H9 (cell line): ENCODE results near the gene S100G. TPM values are rescaled to one million over a fixed set of nuclear protein-coding genes. Genes with fewer than 3 reads are reported as not detected.
A peak's percentile ranks its signal among the peaks of the same experiment; 100 is the strongest.

Source experiments
- DNase-seq: peaks from one replicate; pipeline ENCODE4 v3.0.0-alpha.2; 2017
- H2AFZ ChIP-seq: one replicate; pipeline ENCODE4 v1.6.1; 2013; ENCODE audit warnings: mild to moderate bottlenecking, low read length, control low read depth, moderate library complexity
- H2AK5ac ChIP-seq: 2 replicates; pipeline ENCODE4 v1.6.1; 2013; ENCODE audit warnings: low read length, control low read depth, mixed read lengths; ENCODE audit not compliant: insufficient read length
- H2BK120ac ChIP-seq: one replicate; pipeline ENCODE4 v1.6.1; 2013; ENCODE audit warnings: low read depth, mild to moderate bottlenecking, low read length, control low read depth, inconsistent platforms; ENCODE audit not compliant: poor library complexity, severe bottlenecking
- H2BK12ac ChIP-seq: 2 replicates; pipeline ENCODE4 v1.6.1; 2013; ENCODE audit warnings: low read length, control low read depth, mixed read lengths, low read depth; ENCODE audit not compliant: insufficient read length
- H2BK15ac ChIP-seq: 2 replicates; pipeline ENCODE4 v1.6.1; 2013; ENCODE audit warnings: low read depth, low read length, control low read depth
- H2BK20ac ChIP-seq: one replicate; pipeline ENCODE4 v1.6.1; 2013; ENCODE audit warnings: low read depth, mild to moderate bottlenecking, low read length, control low read depth, inconsistent platforms; ENCODE audit not compliant: poor library complexity, severe bottlenecking
- H2BK5ac ChIP-seq: 2 replicates; pipeline ENCODE4 v1.6.1; 2013; ENCODE audit warnings: low read length, control low read depth, mixed read lengths; ENCODE audit not compliant: insufficient read length
- H3K14ac ChIP-seq: 2 replicates; pipeline ENCODE4 v1.6.1; 2013; ENCODE audit warnings: low read length, control low read depth; ENCODE audit not compliant: insufficient read depth
- H3K18ac ChIP-seq: 2 replicates; pipeline ENCODE4 v1.6.1; 2013; ENCODE audit warnings: low read depth, mild to moderate bottlenecking, mixed read lengths, low read length, control low read depth; ENCODE audit not compliant: insufficient read length
- H3K23ac ChIP-seq: 2 replicates; pipeline ENCODE4 v1.6.1; 2013; ENCODE audit warnings: low read length, control low read depth, mixed read lengths, low read depth; ENCODE audit not compliant: insufficient read length
- H3K23me2 ChIP-seq: 2 replicates; pipeline ENCODE4 v1.6.1; 2013; ENCODE audit warnings: low read depth, mild to moderate bottlenecking, mixed read lengths, low read length, control low read depth; ENCODE audit not compliant: insufficient read length, poor library complexity, severe bottlenecking
- H3K27ac ChIP-seq: 2 replicates; pipeline ENCODE4 v1.5.1; 2013; ENCODE audit warnings: low read length, control low read depth, mixed read lengths, low read depth; ENCODE audit not compliant: insufficient read length
- H3K27me3 ChIP-seq: 2 replicates; pipeline ENCODE4 v1.6.1; 2013; ENCODE audit warnings: low read length, control low read depth, inconsistent platforms; ENCODE audit not compliant: insufficient read depth
- H3K4ac ChIP-seq: 2 replicates; pipeline ENCODE4 v1.6.1; 2013; ENCODE audit warnings: low read depth, mild to moderate bottlenecking, control low read depth, inconsistent platforms, low read length, moderate library complexity
- H3K4me1 ChIP-seq: 2 replicates; pipeline ENCODE4 v1.6.1; 2013; ENCODE audit warnings: low read length, control low read depth, inconsistent platforms; ENCODE audit not compliant: insufficient read depth
- H3K4me2 ChIP-seq: 2 replicates; pipeline ENCODE4 v1.6.1; 2013; ENCODE audit warnings: low read length, control low read depth, mixed read lengths; ENCODE audit not compliant: insufficient read length, insufficient read depth
- H3K56ac ChIP-seq: 2 replicates; pipeline ENCODE4 v1.6.1; 2013; ENCODE audit warnings: low read depth, mild to moderate bottlenecking, mixed read lengths, low read length, control low read depth; ENCODE audit not compliant: insufficient read length
- H3K79me1 ChIP-seq: 2 replicates; pipeline ENCODE4 v1.6.1; 2013; ENCODE audit warnings: low read depth, mild to moderate bottlenecking, moderate library complexity, low read length, control low read depth, inconsistent platforms; ENCODE audit not compliant: insufficient read depth, poor library complexity, severe bottlenecking
- H3K79me2 ChIP-seq: 2 replicates; pipeline ENCODE4 v1.6.1; 2013; ENCODE audit warnings: low read length, control low read depth, inconsistent platforms; ENCODE audit not compliant: insufficient read depth
- H3K9ac ChIP-seq: 2 replicates; pipeline ENCODE4 v1.6.1; 2013; ENCODE audit warnings: low read length, control low read depth, mixed read lengths; ENCODE audit not compliant: insufficient read length; ENCODE audit errors: extremely low read depth
- H3K9me3 ChIP-seq: one replicate; pipeline ENCODE4 v1.6.1; 2013; ENCODE audit warnings: low read depth, low read length, inconsistent platforms; ENCODE audit not compliant: control insufficient read depth
- H3T11ph ChIP-seq: one replicate; pipeline ENCODE4 v1.6.1; 2013; ENCODE audit warnings: mild to moderate bottlenecking, low read length, control low read depth, inconsistent platforms
- H4K20me1 ChIP-seq: one replicate; pipeline ENCODE4 v1.6.1; 2013; ENCODE audit not compliant: control insufficient read depth, insufficient read length, insufficient read depth
- H4K5ac ChIP-seq: 2 replicates; pipeline ENCODE4 v1.6.1; 2013; ENCODE audit warnings: low read depth, mild to moderate bottlenecking, mixed read lengths, low read length, control low read depth; ENCODE audit not compliant: insufficient read length
- H4K8ac ChIP-seq: replicated peaks from 2 replicates; pipeline ENCODE4 v1.6.1; 2013; ENCODE audit warnings: low read length, control low read depth, mixed read lengths, low read depth; ENCODE audit not compliant: insufficient read length
- H4K91ac ChIP-seq: 2 replicates; pipeline ENCODE4 v1.6.1; 2013; ENCODE audit warnings: low read depth, mild to moderate bottlenecking, moderate library complexity, mixed read lengths, low read length, control low read depth; ENCODE audit not compliant: insufficient read length
- H3K27ac Mint-ChIP-seq, 3 experiments: 2 replicates in 2 of 3; 3 replicates in 1 of 3; pipeline ENCODE4 v1.8.0; 2020 to 2021; ENCODE audit warnings: mixed read lengths in 3 of 3, mild to moderate bottlenecking in 1 of 3, moderate library complexity in 1 of 3
- H3K27me3 Mint-ChIP-seq: 2 replicates; pipeline ENCODE4 v1.8.0; 2021; ENCODE audit warnings: low read depth, mild to moderate bottlenecking, moderate library complexity, mixed read lengths
- H3K36me3 Mint-ChIP-seq, 3 experiments: 2 replicates in 2 of 3; 3 replicates in 1 of 3; pipeline ENCODE4 v1.8.0; 2020 to 2021; ENCODE audit warnings: low read depth in 3 of 3, mixed read lengths in 3 of 3; ENCODE audit not compliant: insufficient read depth in 1 of 3
- H3K4me1 Mint-ChIP-seq, 2 experiments: 2 replicates each; pipeline ENCODE4 v1.8.0; 2020; ENCODE audit warnings: mixed read lengths in 2 of 2
- H3K4me3 Mint-ChIP-seq, 2 experiments: 2 replicates in 1 of 2; 3 replicates in 1 of 2; pipeline ENCODE4 v1.8.0; 2020 to 2021; ENCODE audit warnings: mild to moderate bottlenecking in 2 of 2, mixed read lengths in 2 of 2, moderate library complexity in 1 of 2
- H3K9me3 Mint-ChIP-seq, 2 experiments: 2 replicates in 1 of 2; 3 replicates in 1 of 2; pipeline ENCODE4 v1.8.0; 2020; ENCODE audit warnings: mild to moderate bottlenecking in 2 of 2, mixed read lengths in 2 of 2, moderate library complexity in 1 of 2
- CTCF ChIP-seq: fragments of 200-600 bp; sonication (generic); conservative IDR thresholded peaks from 3 replicates; pipeline ENCODE4 v1.8.0; 2021; ENCODE audit warnings: antibody characterized with exemption, mild to moderate bottlenecking
- WGBS: extraction: QIAGEN DNeasy Blood & Tissue Kit; methylation state at CpG from one replicate; pipeline ENCODE4 v1.1.7; 2013; ENCODE audit warnings: missing lambda C conversion rate, low lambda C conversion rate, mixed read lengths; ENCODE audit not compliant: insufficient read length; ENCODE audit errors: extremely low coverage; 5-methylcytosine and 5-hydroxymethylcytosine counted together
- total RNA-seq: library from RNA; stranded (reverse); gene quantifications from 2 replicates; pipeline ENCODE4 v1.2.1, GENCODE V29; 2021

The S100G gene
- total RNA-seq, 1 experiment from 2014 or later = not detected

GRCh38 chrX:16666541-16666940 is 16.6 kb downstream of the S100G start:
- Histone ChIP-seq H3K4ac (no peak overlapping the region), H4K5ac (no peak overlapping the region), H3K18ac (no peak overlapping the region), H2AFZ (no peak overlapping the region), H2BK12ac (no peak overlapping the region), H3K79me2 (no peaks in the 10 kb centered on the region), H3K4me2 (no peak overlapping the region), H3K27me3 (no peaks in the 10 kb centered on the region), H3K9me3 (no peaks in the 10 kb centered on the region), H3K9ac (no peak overlapping the region), H2AK5ac (no peak overlapping the region), H3K23me2 (no peaks in the 10 kb centered on the region), H2BK5ac (no peak overlapping the region), H4K8ac (no peak overlapping the region), H4K91ac (no peak overlapping the region), H3K23ac (no peak overlapping the region), H3K14ac (no peak overlapping the region), H2BK20ac (no peak overlapping the region), H3K56ac (no peak overlapping the region), H4K20me1 (no peaks in the 10 kb centered on the region), H3K79me1 (no peaks in the 10 kb centered on the region), H3T11ph (no peak overlapping the region), H2BK15ac (no peak overlapping the region), H2BK120ac (no peak overlapping the region), H3K27ac (no peak overlapping the region), H3K4me1 (peaks cover 5% of the 10 kb centered on the region; the same call in 1 of the 2 replicates)
- H3K27ac Mint-ChIP-seq = peak overlapping the region; percentile 45 to 95 (median 63); a peak in 6 of 7 replicates
- peaks cover 19 to 35% of the 10 kb centered on the region in 2 experiments for H3K4me1 Mint-ChIP-seq
- H3K9me3 Mint-ChIP-seq = no peaks in the 10 kb centered on the region
- no peaks in the 10 kb centered on the region for H3K27me3 Mint-ChIP-seq
- no CpG with 5 or more reads among the region's 4 CpGs for WGBS
- no peak for TF ChIP-seq CTCF
- H3K4me3 Mint-ChIP-seq = no peak overlapping the region
- H3K36me3 Mint-ChIP-seq = peaks cover 53 to 86% (median 84%) of the 10 kb centered on the region in 3 experiments
- DNase-seq = no peak
